GM21360 (cell line): ENCODE data around the gene RYR2.

Source experiments
- ATAC-seq: cut with Tn5 transposase; IDR thresholded peaks from one replicate; pipeline ENCODE4 v1.9.1; 2021; ENCODE audit warnings: mild to moderate bottlenecking, moderate library complexity; ENCODE audit not compliant: unreplicated experiment

The RYR2 gene

GRCh38 chr1:237041795-237042525 lies at the start of gene RYR2:
TSS of gene RYR2 (plus strand) at chr1:237042184. CDS start at chr1:237042522, 338 bp downstream.
- ATAC-seq = no peak

DNA sequence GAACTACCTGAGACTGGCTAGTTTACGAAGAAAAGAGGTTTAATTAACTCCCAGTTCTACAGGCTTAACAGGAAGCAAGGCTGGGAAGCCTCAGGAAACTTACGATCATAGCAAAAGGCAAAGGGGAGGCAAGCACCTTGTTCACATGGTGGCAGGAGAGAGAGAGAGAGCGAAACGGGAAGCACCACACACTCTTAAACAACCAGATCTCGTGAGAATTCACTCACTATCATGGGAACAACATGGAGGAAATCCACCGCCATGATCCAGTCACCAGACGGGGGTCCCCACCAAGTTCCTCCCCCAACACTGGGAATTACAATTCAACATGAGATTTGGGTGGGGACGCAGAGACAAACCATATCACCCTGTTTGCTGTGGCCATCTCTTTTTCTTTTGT lies 49.5 kb upstream of the RYR2 start:
- ATAC-seq = no peak

- no peak for ATAC-seq
Measured at GRCh38 chr1:236994450-236994849, 47.5 kb upstream of the RYR2 start.

- ATAC-seq = no peak
Measured at GRCh38 chr1:236997361-236997760, 44.6 kb upstream of the RYR2 start.

- ATAC-seq = no peak
Measured at GRCh38 chr1:236997882-236998281, 44.1 kb upstream of the RYR2 start.

- ATAC-seq = no peak
Measured at GRCh38 chr1:236998546-236998945, 43.4 kb upstream of the RYR2 start.

DNA sequence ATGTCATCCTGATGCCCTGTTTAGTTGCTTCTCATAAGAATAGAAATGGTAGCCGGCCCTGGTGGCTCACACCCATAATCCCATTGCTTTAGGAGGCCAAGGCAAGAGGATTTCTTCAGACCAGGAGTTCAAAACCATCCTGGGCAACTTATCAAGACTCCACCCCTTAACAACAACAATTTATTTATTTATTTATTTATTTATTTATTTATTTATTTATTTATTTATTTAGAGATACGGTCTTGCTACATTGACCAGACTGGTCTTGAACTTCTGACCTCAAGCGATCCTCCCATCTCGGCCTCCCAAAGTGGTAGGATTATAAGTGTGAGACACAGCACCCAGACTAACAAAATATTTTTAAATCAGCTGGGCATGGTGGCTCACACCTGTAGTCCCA lies 41.8 kb upstream of the RYR2 start:
- no peak for ATAC-seq

DNA sequence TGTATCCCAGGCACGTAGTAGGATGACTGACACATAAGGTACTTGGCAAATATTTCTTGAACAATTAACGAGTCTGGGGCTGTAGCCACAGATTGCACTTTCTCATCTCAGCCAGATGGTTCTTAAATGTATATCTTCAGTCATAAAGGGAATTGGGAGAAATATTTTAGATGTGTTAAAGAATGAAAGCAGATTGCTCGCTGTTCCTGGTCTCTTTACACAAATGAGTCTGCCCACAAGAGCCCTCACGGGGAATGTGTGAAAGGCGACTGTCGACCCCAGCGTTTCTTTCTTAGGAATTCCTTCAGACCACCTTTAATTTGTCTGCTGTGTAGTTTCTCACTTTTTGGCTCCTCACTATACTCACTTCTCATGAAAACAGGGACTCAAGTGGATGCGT lies 38.5 kb upstream of the RYR2 start:
- no peak for ATAC-seq

DNA sequence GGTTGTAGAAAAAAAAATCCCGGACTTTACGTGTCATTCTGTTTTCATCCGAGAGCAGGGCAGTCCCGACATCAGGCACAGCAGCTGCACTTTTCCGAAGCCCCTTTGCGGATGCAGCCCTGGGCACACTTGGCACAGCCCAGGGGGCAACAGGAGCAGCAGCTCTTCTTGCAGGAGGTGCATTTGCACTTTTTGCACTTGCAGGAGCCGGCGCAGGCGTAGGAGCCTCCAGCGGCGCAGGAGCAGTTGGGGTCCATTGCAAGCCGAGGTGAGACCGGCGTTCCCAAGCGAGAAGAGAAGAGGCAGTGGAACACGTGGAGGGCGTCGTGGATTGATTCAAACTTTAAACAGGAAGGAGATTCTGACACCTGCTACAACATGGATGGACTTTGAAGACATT lies 37.9 kb upstream of the RYR2 start, which contains the start of gene MT1HL1:
TSS of gene MT1HL1 (minus strand) at position 326 of the 400 bp plus-strand sequence. CDS start at position 257, 69 bp downstream.
- ATAC-seq = no peak

DNA sequence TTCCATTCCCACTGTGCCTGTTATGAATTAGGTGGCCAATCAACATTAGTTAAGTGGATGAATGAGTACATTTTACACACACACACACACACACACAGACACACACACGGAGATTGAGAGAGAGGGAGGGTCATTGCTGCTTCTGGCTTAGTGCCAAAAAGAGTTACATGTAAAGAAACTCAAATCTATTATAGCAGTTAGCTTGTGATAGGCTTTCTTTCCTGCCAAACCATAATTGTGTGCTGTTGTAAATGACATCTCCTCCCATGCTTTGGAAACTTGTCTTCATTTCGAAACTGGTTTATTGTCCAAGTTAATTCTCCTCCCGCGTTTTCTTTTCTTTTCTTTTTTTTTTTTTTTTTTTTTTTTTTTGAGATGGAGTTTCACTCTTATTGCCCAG lies 36.3 kb upstream of the RYR2 start:
- ATAC-seq = no peak

DNA sequence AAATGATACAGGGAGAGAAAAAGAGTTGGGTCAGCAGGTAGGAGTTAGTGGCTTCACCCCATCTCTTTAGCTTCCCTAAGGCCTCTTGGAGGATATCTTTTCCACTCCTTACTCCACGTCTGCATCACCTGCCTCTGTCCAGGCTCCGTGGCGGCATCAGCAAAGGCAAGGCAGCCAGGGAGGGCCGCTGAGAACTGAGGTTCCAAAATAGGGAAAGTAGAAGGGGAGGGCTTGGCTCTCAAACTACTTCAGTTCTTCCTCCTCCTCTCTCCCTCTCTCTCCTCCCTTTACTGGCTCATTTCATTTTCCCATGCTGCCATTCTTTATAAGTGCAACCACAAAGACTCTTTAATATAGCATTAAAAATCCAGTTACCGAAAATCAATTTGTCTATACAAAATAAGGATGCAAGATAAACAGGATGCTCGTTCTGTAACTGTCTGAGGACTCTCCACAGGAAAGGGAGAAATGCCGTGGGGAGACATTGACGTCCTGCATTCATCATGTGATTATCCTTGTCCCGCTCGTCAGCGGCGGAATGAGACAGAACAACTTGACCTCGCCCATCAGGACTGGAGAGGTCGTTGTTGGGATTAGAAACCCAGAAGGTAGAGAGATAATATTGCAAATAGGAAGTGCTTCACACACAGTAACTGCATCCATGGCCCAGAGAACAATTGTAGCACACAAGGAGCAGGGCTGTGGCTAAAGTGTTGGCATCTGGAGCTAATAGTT lies 34.7 kb upstream of the RYR2 start:
- no peak for ATAC-seq

DNA sequence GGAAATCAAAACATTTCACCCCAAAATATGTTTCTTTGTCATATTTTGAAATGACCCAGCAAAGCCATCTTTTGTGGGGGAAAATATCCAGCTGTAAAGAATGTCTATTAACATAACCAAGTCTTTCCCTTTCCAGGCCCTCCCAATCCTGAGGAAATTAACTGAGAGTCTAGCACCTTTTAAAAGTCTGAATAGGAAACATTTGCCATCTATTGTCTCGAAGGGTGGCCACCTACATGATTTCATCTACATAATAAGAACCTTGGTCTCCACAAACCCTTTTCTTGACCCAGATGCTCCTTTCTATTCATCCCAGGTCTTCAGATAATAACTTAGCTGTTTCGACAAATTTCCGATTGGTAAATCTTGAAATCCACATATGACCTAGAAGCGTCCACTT lies 32.4 kb upstream of the RYR2 start:
- no peak for ATAC-seq

DNA sequence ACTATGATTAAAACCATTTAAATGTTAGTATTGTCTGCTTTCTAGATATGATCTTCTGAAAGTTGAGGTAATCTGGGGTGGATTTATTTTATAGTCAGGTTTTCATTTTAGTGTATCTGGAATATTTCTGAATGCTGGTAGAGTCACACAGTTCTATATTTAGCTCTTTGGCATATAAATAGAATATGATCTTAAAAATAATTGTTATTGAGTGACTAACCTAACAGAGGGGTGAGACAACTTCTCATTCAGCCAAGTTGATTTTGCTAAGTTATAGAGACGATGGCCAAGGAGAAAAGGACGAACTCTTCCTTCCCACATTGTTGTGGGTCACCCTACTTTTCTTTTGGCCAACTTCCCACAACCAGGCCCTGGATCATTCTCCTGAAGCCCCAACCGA lies 30.6 kb upstream of the RYR2 start:
- ATAC-seq = no peak

DNA sequence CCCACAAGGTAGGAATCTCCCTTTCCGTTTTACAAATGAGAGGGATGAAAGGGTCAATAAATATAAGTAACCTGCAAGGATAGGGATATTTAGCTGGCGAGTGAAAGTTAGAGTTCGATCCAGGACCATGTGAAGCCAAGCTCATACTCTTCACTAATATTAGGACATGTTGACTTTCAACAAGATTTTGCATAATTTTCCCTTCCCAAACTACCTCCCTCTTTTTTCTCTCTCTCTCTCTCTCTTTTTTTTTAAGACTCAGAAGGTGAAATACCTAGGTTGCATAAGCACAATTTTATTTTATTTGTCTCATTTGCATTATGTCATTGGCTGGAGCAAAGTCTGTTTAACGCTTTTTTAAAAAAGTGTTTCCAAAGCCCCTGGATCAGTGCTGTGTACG lies 29.6 kb upstream of the RYR2 start:
- no peak for ATAC-seq

GRCh38 chr1:237012788-237013383 lies 29.1 kb upstream of the RYR2 start:
- ATAC-seq = no peak

DNA sequence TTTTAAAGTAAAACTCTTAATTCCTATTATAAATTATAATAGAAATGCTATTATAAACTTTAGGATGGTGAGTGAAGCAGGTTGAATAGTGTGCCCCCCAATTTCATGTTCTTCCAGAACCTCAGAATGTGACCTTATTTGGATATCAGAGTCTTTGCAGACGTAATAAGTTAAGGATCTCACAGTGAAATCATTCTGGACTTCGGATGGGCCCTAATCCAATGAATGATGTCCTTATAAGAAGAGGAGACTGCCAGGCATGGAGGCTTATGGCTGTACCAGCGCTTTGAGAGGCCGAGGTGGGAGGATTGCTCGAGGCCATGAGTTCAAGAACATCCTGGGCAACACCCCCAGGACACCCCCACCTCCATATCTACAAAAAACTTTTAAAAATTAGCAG lies 28.4 kb upstream of the RYR2 start:
- ATAC-seq = no peak

GRCh38 chr1:237016626-237017025 lies 25.4 kb upstream of the RYR2 start:
- no peak for ATAC-seq

GRCh38 chr1:237018896-237019295 lies 23.1 kb upstream of the RYR2 start:
- ATAC-seq = no peak

- ATAC-seq = no peak
Measured at GRCh38 chr1:237025358-237026074, 16.5 kb upstream of the RYR2 start.

GRCh38 chr1:237029240-237029639 lies 12.7 kb upstream of the RYR2 start:
- no peak for ATAC-seq

GRCh38 chr1:237029850-237030535 lies 12.0 kb upstream of the RYR2 start:
- ATAC-seq = no peak
